Glomerular endothelial cell (primary cell): Measurements from ENCODE around the gene NT5C1B. TPM values are rescaled to one million over a fixed set of nuclear protein-coding genes. Genes with fewer than 3 reads are reported as not detected.

ENCODE experiments used
- DNase-seq: peaks from one replicate; pipeline ENCODE4 v3.0.0-alpha.2; 2011; ENCODE audit warnings: low read depth, low spot score; ENCODE audit errors: extremely low read depth
- total RNA-seq: library from RNA; depleted of rRNA; stranded (reverse); fragments of >200 nt; gene quantifications from 2 replicates; pipeline ENCODE4 v1.2.3, GENCODE V29; 2015

NT5C1B gene
- total RNA-seq, 1 donor from 2014 or later = not detected

- no peak for DNase-seq
Observed at GRCh38 chr2:18552351-18553077, 36.9 kb downstream of the NT5C1B start.

- no peak for DNase-seq
Observed at GRCh38 chr2:18551623-18552022, 37.7 kb downstream of the NT5C1B start.

GRCh38 chr2:18551169-18551568 lies 38.2 kb downstream of the NT5C1B start:
- no peak for DNase-seq

GRCh38 chr2:18550433-18550832 lies 38.9 kb downstream of the NT5C1B start:
- DNase-seq = no peak

GRCh38 chr2:18549083-18549482 lies 40.3 kb downstream of the NT5C1B start:
- DNase-seq = no peak

- no peak for DNase-seq
Observed at GRCh38 chr2:18548621-18549020, 40.7 kb downstream of the NT5C1B start.

GRCh38 chr2:18546567-18546966 lies 42.8 kb downstream of the NT5C1B start:
- no peak for DNase-seq

GRCh38 chr2:18545384-18545783 lies 44.0 kb downstream of the NT5C1B start:
- no peak for DNase-seq

GRCh38 chr2:18544171-18544570 lies 45.2 kb downstream of the NT5C1B start:
- no peak for DNase-seq

- DNase-seq = no peak
Observed at GRCh38 chr2:18540872-18541271, 48.5 kb downstream of the NT5C1B start.

GRCh38 chr2:18536697-18537096 lies 52.7 kb downstream of the NT5C1B start:
- no peak for DNase-seq

- DNase-seq = no peak
Observed at GRCh38 chr2:18536100-18536499, 53.3 kb downstream of the NT5C1B start.

GRCh38 chr2:18531194-18531593 lies 58.2 kb downstream of the NT5C1B start:
- no peak for DNase-seq

GRCh38 chr2:18527822-18528221 lies 61.5 kb downstream of the NT5C1B start:
- DNase-seq = no peak

- no peak for DNase-seq
Observed at GRCh38 chr2:18527326-18527725, 62.0 kb downstream of the NT5C1B start.

GRCh38 chr2:18526429-18526828 lies 62.9 kb downstream of the NT5C1B start:
- DNase-seq = no peak

GRCh38 chr2:18525852-18526251 lies 63.5 kb downstream of the NT5C1B start:
- no peak for DNase-seq

- DNase-seq = no peak
Observed at GRCh38 chr2:18525236-18525635, 64.1 kb downstream of the NT5C1B start.

GRCh38 chr2:18522484-18523146 lies 66.8 kb downstream of the NT5C1B start:
- DNase-seq = no peak

- peak; percentile 36 for DNase-seq
Observed at GRCh38 chr2:18520451-18521425, 68.6 kb downstream of the NT5C1B start.

- DNase-seq = no peak
Observed at GRCh38 chr2:18519914-18520450, 69.4 kb downstream of the NT5C1B start.
